Heart left ventricle (tissue), 16 donors: ENCODE data around the gene RING1. TPM values are rescaled to one million over a fixed set of nuclear protein-coding genes. Genes with fewer than 3 reads are reported as not detected.

ENCODE experiments used
- ATAC-seq, 4 donors: fragments of 200-7000 bp; cut with Tn5 transposase; one replicate each; pipeline ENCODE4 v1.9.1; 2020 to 2022; ENCODE audit warnings: moderate library complexity in 4 of 4, mild to moderate bottlenecking in 3 of 4, moderate number of reproducible peaks in 1 of 4
- DNase-seq, 5 donors: peaks; one replicate each; pipeline ENCODE4 v3.0.0-alpha.2; 2020
- H3K27ac ChIP-seq, 12 donors: fragments of 200-600 bp; sonication (generic) in 4 of 12; one replicate each; pipeline versions ENCODE4 v1.5.0 to v1.8.0; 2016 to 2022; ENCODE audit warnings: mild to moderate bottlenecking in 2 of 12
- H3K27me3 ChIP-seq, 9 donors: fragments of 200-600 bp; sonication (generic) in 2 of 9; one replicate each; pipeline versions ENCODE4 v1.5.1 to v1.8.0; 2016 to 2022; ENCODE audit warnings: mild to moderate bottlenecking in 3 of 9
- H3K36me3 ChIP-seq, 9 donors: fragments of 200-600 bp; sonication (generic) in 2 of 9; one replicate each; pipeline versions ENCODE4 v1.5.0 to v1.8.0; 2018 to 2022; ENCODE audit warnings: mild to moderate bottlenecking in 2 of 9
- H3K4me1 ChIP-seq, 12 donors: fragments of 200-600 bp; sonication (generic) in 4 of 12; one replicate each; pipeline versions ENCODE4 v1.5.0 to v1.8.0; 2016 to 2022; ENCODE audit warnings: mild to moderate bottlenecking in 3 of 12
- H3K4me3 ChIP-seq, 12 donors: fragments of 200-600 bp; sonication (generic) in 4 of 12; one replicate each; pipeline versions ENCODE4 v1.5.0 to v1.8.0; 2017 to 2022; ENCODE audit warnings: mild to moderate bottlenecking in 9 of 12, moderate library complexity in 4 of 12
- H3K9me3 ChIP-seq, 12 donors: fragments of 200-600 bp; sonication (generic) in 4 of 12; one replicate each; pipeline versions ENCODE4 v1.5.0 to v1.8.0; 2016 to 2022; ENCODE audit warnings: mild to moderate bottlenecking in 1 of 12
- CTCF ChIP-seq, 12 donors: fragments of 200-600 bp; sonication (generic) in 4 of 12; IDR thresholded peaks; one replicate each; pipeline versions ENCODE4 v1.5.0 to v1.8.0; 2018 to 2022; ENCODE audit warnings: antibody characterized with exemption in 12 of 12, mild to moderate bottlenecking in 5 of 12
- POLR2A ChIP-seq, 2 donors: fragments of 450-650 bp; IDR thresholded peaks; one replicate each; pipeline ENCODE4 v1.6.1; 2017; ENCODE audit warnings: antibody characterized with exemption in 2 of 2, mild to moderate bottlenecking in 2 of 2, moderate library complexity in 2 of 2
- WGBS, 4 donors: extraction: QIAGEN DNeasy Blood & Tissue Kit in 2 of 4; methylation state at CpG; one replicate each; pipeline versions ENCODE4 v1.1.5 to v1.1.7; 2013 to 2018; 5-methylcytosine and 5-hydroxymethylcytosine counted together
- intact Hi-C, 10 donors: fragments of 100-400 bp; cut with DNase I; formaldehyde crosslinking; loops; one replicate each; pipeline versions ENCODE4 v1.11.1 to v1.14.2; 2022
- polyA plus RNA-seq, 2 donors: library from polyadenylated mRNA; stranded (reverse); fragments of 200-250 nt; gene quantifications; one replicate each; pipeline ENCODE4 v1.2.3, GENCODE V29; 2013
- total RNA-seq, 9 donors: library from RNA; depleted of rRNA in 2 of 9; stranded (reverse); fragments of >200 nt in 2 of 9; fragmentation: NEBNext Ultra II Directional in 3 of 9; extraction: Animal tissue kit (Norgen Biotek cat#: 25700) in 3 of 9; gene quantifications; one replicate each; pipeline versions ENCODE4 v1.1.0 to v1.2.4, GENCODE V29; 2016 to 2023
- donor health status: ischemic (EF 13 %, LVEDD 7.1; RV severe dilation, severe dysfunction).
- donor health status: healthy with polysubstance abuse.
- donor health status: DM: no; HTN: yes; CAD: no.
- donor health status: DM: no; HTN: no; CAD: no.
- donor health status: ischemic (EF 25% LVEDD 6.9; RV normal size, moderate dysfunction).
- donor health status: ischemic (EF 25% LVEDD 5.7; RV mildly dilated, moderate dysfunction).
- donor health status: healthy.
- donor health status: DM: yes; HTN: yes; CAD: no.
- donor health status: ischemic (EF 35%, LVEDD 5.7; RV mildly dilated, moderate dysfunction).
- donor health status: nonischemic (EF 11% LVEDD 7.7; RV severe dilation, severe dysfunction).
- donor health status: DM: yes; HTN: yes; CAD: no.
- donor health status: PGD.
- donor health status: ischemic (EF 29% LVEDD 5.4; RV normal size, mild dysfunction).
- donor health status: nonischemic (EF 23%, LVEDD 6.1; RV moderate dilation, normal function).

The RING1 gene
- total and polyA plus RNA-seq, 11 donors, result 8.4 to 36.9 (median 27.3) TPM

- no peaks in the 10 kb centered on the region for H3K36me3 ChIP-seq
- no peak overlapping the region for H3K4me3 ChIP-seq
- intact Hi-C loops, result loop anchor here in 6 of 10 donors (2.0 to 5.0 kb wide), 3 partner anchors 32 to 82 kb away; partner anchors contain the start of genes RXRB (in 1 of the 6) and SLC39A7 (in 1 of the 6)
- H3K27me3 ChIP-seq, result no peaks in the 10 kb centered on the region
- ATAC-seq, result no peak
- H3K9me3 ChIP-seq, result no peaks in the 10 kb centered on the region
- H3K4me1 ChIP-seq, result peaks cover 0 to 21% (median 10%) of the 10 kb centered on the region in 12 donors
- DNase-seq, result no peak
- no peak for TF ChIP-seq CTCF (IDR thresholded peaks at IDR 0.05)
- no peak for TF ChIP-seq POLR2A (IDR thresholded peaks at IDR 0.05)
- 67 to 80% (median 74%) methylated on average over 12 to 14 of the region's 14 CpGs for WGBS, 4 donors
- H3K27ac ChIP-seq, result no peak overlapping the region
Measured at GRCh38 chr6:33164665-33165373, 43.5 kb upstream of the RING1 start.

GRCh38 chr6:33165581-33166258, 42.6 kb upstream of the RING1 start:
- intact Hi-C loops, result loop anchor here in 1 of 10 donors (2.0 kb wide), 1 partner anchor 35 kb away; the partner anchor contains the start of genes RXRB and SLC39A7
- no peaks in the 10 kb centered on the region for H3K27me3 ChIP-seq
- 90 to 93% (median 92%) methylated on average over 12 to 17 of the region's 17 CpGs for WGBS, 4 donors
- no peak overlapping the region for H3K4me3 ChIP-seq
- DNase-seq, result no peak
- TF ChIP-seq POLR2A (IDR thresholded peaks at IDR 0.05) (no peak), CTCF (IDR thresholded peaks at IDR 0.05) (no peak)
- ATAC-seq, result no peak
- peaks cover 0 to 17% (median 10%) of the 10 kb centered on the region in 12 donors for H3K4me1 ChIP-seq
- H3K9me3 ChIP-seq, result no peaks in the 10 kb centered on the region
- H3K27ac ChIP-seq, result no peak overlapping the region
- H3K36me3 ChIP-seq, result no peaks in the 10 kb centered on the region

GRCh38 chr6:33166363-33166762, 41.9 kb upstream of the RING1 start:
- Histone ChIP-seq H3K4me1 (peaks cover 0 to 13% (median 7%) of the 10 kb centered on the region in 12 donors), H3K27me3 (no peaks in the 10 kb centered on the region), H3K9me3 (no peaks in the 10 kb centered on the region), H3K36me3 (no peaks in the 10 kb centered on the region), H3K4me3 (no peak overlapping the region), H3K27ac (no peak overlapping the region)
- WGBS, 4 donors, result 83 to 89% (median 87%) methylated on average over 6 of the region's 6 CpGs
- DNase-seq (no peak), ATAC-seq (no peak)
- TF ChIP-seq POLR2A (IDR thresholded peaks at IDR 0.05) (no peak), CTCF (IDR thresholded peaks at IDR 0.05) (no peak)
- intact Hi-C loops, result no loop called here

GRCh38 chr6:33166811-33167210, 41.5 kb upstream of the RING1 start:
- H3K4me3 ChIP-seq, result no peak overlapping the region
- TF ChIP-seq POLR2A (IDR thresholded peaks at IDR 0.05) (no peak), CTCF (IDR thresholded peaks at IDR 0.05) (no peak)
- no peaks in the 10 kb centered on the region for H3K27me3 ChIP-seq
- no peaks in the 10 kb centered on the region for H3K9me3 ChIP-seq
- H3K4me1 ChIP-seq, result peaks cover 0 to 8% (median 4%) of the 10 kb centered on the region in 12 donors
- ATAC-seq (no peak), DNase-seq (no peak)
- 87 to 96% (median 91%) methylated on average over 3 to 7 of the region's 7 CpGs for WGBS, 4 donors
- H3K27ac ChIP-seq, result no peak overlapping the region
- H3K36me3 ChIP-seq, result no peaks in the 10 kb centered on the region
- intact Hi-C loops, result no loop called here
